Activated CD4-positive, CD25-positive, alpha-beta regulatory T cell (primary cell): Measurements from ENCODE around the gene IRF4.
A peak's percentile ranks its signal among the peaks of the same experiment; 100 is the strongest.
"Not testable (repeated sequence)": the region's sequence is repeated elsewhere in the genome, so short reads cannot be mapped to it uniquely, and the experiment has no call there.

Experiments used
- DNase-seq, 4 experiments: peaks; one replicate each; lab custom pipeline; 2025; lab: John Stamatoyannopoulos, UW

The IRF4 gene

GRCh38 chr6:422433-423054, 31.0 kb downstream of the IRF4 start:
- DNase-seq = peak in 1 of 4 experiments; percentile 18

GRCh38 chr6:423055-423798, 31.7 kb downstream of the IRF4 start:
- no peak for DNase-seq

GRCh38 chr6:423799-424345, 32.3 kb downstream of the IRF4 start:
- no peak for DNase-seq

- no peak for DNase-seq
Measured at GRCh38 chr6:424741-425417, 33.3 kb downstream of the IRF4 start.

- not testable (repeated sequence) for DNase-seq
Measured at GRCh38 chr6:425418-425788, 33.9 kb downstream of the IRF4 start.

GRCh38 chr6:426198-426738, 34.7 kb downstream of the IRF4 start:
- not testable (repeated sequence) for DNase-seq

- no peak for DNase-seq
Measured at GRCh38 chr6:428047-428603, 36.6 kb downstream of the IRF4 start.

GRCh38 chr6:429515-430121, 38.1 kb downstream of the IRF4 start:
- no peak for DNase-seq

GRCh38 chr6:431504-431903, 40.0 kb downstream of the IRF4 start:
- no peak for DNase-seq

- no peak for DNase-seq
Measured at GRCh38 chr6:431986-432385, 40.4 kb downstream of the IRF4 start.

- DNase-seq = no peak
Measured at GRCh38 chr6:434051-434705, 42.6 kb downstream of the IRF4 start.

- DNase-seq = no peak
Measured at GRCh38 chr6:435441-436307, 44.1 kb downstream of the IRF4 start.

- no peak for DNase-seq
Measured at GRCh38 chr6:436308-437036, 44.9 kb downstream of the IRF4 start.

- no peak for DNase-seq
Measured at GRCh38 chr6:437037-437392, 45.5 kb downstream of the IRF4 start.

GRCh38 chr6:438634-439170, 47.1 kb downstream of the IRF4 start:
- DNase-seq = no peak

- DNase-seq = no peak
Measured at GRCh38 chr6:439641-440167, 48.2 kb downstream of the IRF4 start.

GRCh38 chr6:441126-441920, 49.8 kb downstream of the IRF4 start:
- DNase-seq = no peak

GRCh38 chr6:443621-444159, 52.1 kb downstream of the IRF4 start:
- DNase-seq = no peak
